Measurements from ENCODE around the gene OR2J3.
"Not testable (repeated sequence)": the region's sequence is repeated elsewhere in the genome, so short reads cannot be mapped to it uniquely, and the experiment has no call there.

Gene OR2J3

DNA sequence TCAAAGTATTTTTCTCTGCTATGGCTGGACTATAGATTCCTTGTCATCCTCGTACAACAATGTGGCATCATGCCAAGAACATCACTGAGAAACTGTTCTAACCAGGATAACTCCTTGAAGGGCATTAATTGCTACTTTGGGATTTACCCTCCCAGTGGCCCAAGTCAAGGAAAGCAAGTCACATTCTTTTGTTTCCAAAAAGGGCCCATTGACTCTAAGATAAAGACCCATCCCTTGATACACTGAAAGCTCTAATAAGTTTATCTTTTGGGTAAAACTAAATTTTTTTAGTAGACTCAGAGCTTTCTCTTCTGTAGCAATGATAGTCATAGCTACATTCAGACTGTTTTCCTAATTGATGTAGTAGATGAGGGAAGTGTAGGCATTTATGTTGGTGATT is at the start of gene OR2J3:
Gene OR2J3, plus strand, starts transcription at position 301 of the 400 bp plus-strand sequence. CDS start 3,833 bp downstream, outside the sequence.
- no peak for DNase-seq (ENCODE audit: low spot score)

DNA sequence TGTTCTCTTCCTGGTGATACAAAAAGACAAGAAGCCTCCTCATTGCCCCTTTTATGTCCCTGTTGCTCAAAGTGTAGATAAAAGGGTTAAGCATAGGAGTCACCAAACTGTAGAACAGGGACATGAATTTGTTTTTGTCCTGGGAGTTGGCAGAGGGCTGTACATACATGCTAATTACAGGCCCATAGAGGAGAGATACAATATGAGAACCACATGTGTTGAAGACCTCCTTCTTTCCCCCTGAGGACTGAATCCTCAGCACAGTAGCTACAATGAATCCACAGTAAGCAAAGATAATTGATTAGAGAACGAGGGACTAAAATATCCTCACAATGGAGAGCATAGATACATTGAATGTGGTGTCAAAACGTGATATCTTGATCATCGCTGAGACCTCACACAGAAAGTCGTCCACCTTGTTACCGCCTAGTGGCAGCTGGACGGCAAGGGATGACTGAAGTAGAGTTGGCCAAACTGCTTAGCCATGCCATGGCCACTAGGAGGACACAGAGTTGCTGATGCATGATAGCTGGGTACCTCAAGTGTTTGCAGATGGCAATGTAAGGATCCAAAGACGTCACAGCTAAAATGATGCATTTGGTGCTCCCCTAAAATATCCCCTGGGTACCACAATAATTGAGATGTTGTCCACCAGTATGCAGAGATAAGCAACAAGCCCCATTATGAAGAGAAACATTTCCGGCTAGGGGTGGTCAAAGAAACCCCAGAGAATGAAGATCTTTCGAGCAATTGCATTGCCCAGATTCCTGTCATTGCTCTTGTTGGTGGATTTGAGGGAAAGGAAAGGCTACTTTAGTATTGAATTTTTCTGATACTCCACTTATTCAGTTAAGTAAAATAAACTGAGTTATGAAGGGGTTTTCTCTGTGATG is 35.8 kb upstream of the OR2J3 start:
- DNase-seq (ENCODE audit: low spot score): no peak

DNA sequence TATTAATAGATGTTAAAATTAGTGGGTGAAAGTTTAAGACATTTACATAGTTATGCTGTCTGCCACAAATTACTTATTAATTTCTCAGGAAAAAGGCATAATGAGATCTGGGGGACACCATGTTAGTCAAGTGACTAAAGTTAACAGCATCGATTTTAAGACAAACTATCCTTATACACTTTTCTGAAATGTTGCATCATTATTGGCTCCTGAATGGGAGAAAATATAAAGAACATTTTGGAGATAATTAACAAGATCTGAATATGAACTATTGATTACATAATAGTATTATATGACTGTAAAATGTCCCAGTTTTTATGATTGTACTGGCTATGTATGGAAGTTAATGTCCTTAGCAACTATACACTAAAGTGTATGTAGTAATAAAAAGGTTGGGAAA is 28.7 kb upstream of the OR2J3 start:
- no peak for DNase-seq (ENCODE audit: low spot score)

DNA sequence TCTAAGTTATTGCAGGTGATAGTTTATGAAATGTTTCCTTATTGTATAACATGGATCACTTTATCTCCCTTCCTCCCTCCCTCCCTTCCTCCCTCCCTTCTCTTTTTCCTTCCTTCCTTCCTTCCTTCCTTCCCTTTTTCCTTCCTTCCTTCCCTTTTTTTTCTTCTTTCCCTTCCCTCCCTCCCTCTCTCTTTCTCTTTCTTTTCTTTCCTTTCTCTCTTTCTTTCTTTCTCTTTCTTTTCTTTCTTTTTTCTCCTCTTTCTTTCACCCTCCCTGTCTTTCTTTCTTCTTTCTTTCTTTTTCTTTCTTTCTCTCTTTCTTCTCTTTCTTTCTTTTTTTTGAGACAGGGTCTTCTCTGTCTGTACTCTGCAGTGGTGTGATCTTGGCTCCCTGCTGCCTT is 26.5 kb upstream of the OR2J3 start:
- DNase-seq (ENCODE audit: low spot score): no peak

DNA sequence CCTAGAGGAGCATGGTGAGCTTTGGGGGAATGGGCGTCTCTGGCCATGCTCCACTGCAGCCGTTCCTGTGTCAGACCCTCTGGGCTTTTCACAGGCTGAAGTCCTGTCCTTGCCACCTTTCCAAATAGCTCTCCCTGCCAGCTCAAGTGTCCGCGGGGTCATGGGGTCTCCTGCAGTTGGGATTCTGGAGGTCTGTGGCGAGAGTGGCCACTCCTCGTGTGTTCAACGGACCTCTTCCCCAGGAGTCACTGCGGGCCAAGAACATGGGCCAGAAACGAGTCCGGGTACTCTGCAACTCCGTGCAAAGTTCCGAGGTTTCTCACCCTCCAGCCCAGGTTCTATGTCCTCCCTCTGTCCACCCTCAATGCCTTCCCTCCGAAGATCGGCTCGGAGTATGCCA is 25.4 kb upstream of the OR2J3 start:
- DNase-seq (ENCODE audit: low spot score): no peak

DNA sequence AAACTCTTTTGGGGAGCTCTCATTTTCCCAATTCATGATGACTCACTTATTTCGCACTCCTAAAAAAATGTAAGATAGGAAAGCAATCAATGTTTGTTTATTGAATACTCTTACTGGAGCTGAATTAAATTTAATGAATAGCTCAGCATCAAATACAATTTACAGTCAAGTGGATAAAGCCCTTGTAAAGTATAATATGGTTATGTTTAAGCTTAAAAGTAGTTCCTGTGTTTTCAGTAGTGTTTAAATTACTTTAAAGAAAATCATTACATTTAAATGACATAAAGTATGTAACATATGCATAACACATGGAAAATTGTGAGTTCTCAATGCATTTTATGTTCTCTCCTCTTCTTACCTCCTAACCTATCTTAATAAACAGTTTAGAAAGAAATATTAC is 20.6 kb upstream of the OR2J3 start, which contains the start of gene OR2B3:
Gene OR2B3, minus strand, starts transcription at position 101 of the 400 bp plus-strand sequence. Its CDS starts 65 bp downstream, at position 36.
- no peak for DNase-seq (ENCODE audit: low spot score)

DNA sequence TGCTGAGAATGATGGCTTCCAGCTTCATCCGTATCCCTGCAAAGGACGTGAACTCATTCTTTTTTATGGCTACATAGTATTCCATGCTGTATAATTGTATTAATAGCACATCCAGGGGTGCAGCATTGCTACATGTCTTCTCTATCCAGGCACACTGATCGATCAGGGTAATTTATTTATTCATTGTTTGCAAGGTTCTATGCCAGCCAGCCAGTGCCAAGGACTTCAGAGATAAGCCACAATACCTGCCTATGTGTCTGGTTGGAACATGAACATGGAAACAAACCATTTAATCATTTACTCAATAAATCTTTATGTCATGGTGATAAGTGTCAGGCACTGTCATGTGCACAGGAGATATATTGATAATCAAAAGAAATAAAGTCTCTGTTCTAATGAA is 14.9 kb upstream of the OR2J3 start:
- no peak for DNase-seq (ENCODE audit: low spot score)

DNA sequence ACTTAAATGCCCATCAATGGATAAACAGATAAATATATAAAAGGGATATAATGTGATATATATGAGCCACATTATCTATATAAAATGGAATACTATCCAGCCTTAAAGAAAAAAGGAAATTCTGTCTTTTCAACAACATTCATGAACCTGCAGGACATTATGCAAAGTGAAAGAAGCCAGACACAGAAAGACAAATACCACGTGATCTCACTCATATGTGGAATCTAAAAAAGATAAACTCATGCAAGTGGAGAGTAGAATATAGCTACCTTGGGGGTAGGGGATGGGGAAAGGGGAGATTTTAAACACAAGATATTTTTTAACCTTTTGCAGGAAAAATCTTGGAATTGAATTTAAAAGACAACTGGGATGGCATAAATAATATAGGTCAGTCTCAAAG is 10.1 kb upstream of the OR2J3 start:
- DNase-seq (ENCODE audit: low spot score): no peak

DNA sequence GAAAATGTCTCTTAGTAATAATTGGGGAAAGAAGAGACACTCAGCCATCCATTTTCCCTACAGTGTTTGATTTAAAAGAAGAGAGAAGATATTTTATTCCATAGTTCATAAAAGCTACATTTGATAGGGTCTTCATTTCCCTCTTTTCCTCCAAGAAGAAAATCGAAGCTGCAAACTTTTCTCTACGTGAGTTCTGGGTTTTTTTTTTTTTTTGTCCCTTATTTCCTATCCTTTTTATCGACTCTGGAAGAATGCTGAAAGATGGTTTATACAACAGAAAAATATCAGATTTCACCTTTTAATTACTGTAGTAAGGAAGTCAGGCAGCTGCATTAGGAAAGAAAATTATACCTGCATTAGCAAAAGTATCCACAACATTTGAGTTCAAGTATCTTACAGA is 8.7 kb upstream of the OR2J3 start, which contains the start of gene OR2J1:
Gene OR2J1, plus strand, starts transcription at position 301 of the 400 bp plus-strand sequence. CDS start 1,453 bp downstream, outside the sequence.
- no peak for DNase-seq (ENCODE audit: low spot score)

DNA sequence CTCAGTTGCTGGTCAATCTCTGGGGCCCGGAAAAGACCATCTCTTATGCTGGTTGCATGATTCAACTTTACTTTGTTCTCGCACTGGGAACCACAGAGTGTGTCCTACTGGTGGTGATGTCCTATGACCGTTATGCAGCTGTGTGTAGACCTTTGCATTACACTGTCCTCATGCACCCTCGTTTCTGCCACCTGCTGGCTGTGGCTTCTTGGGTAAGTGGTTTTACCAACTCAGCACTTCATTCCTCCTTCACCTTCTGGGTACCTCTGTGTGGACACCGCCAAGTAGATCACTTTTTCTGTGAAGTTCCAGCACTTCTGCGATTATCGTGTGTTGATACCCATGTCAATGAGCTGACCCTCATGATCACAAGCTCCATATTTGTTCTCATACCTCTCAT is 4.3 kb downstream of the OR2J3 start:
- DNase-seq (ENCODE audit: low spot score): no peak

DNA sequence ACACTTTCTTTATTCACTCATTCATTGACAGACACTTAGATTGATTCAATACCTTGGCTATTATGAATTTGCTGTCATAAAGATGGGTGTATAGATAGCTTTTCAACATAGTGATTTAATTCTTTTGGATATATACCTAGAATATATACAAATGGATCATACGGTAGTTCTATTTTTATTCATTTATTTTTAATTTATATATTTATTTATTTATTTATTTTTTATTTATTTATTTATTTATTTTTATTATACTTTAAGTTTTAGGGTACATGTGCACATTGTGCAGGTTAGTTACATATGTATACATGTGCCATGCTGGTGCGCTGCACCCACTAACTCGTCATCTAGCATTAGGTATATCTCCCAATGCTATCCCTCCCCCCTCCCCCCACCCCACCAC is 7.1 kb downstream of the OR2J3 start:
- not testable (repeated sequence) for DNase-seq (ENCODE audit: low spot score)

DNA sequence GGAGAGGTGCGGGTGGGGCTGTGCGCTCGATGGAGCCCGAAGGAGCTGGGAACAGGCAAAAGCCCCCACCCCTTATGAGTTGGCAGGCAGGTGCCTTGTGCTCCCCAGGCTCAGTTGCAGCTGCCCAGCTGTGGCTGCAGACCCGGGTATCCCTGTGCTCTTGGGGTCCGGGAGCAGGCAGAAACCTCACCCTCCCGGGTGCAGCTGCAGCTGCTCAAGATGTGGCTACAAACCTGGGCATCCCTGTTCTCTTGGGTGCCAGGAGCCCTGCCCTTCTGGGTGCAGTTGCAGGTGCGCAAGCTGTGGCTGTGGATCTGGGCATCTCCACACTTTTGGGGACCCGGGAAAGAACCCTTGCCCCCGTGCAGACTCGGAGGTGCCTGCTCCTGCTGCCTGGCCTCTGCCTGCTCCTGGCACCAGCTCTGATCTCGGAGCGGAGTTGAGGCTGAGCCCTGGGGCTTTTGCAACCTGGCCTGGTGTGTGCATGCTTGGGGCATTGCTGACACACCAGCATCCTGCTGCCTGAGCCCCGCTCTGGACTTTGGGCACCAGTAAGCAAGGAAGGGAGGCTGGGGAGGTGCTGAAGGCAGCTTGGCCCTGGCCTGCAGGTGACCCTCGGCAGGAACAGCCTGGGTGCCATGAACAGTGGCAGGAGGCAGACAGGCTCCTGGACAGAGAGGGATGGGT is 21.6 kb downstream of the OR2J3 start:
- no peak for DNase-seq (ENCODE audit: low spot score)

DNA sequence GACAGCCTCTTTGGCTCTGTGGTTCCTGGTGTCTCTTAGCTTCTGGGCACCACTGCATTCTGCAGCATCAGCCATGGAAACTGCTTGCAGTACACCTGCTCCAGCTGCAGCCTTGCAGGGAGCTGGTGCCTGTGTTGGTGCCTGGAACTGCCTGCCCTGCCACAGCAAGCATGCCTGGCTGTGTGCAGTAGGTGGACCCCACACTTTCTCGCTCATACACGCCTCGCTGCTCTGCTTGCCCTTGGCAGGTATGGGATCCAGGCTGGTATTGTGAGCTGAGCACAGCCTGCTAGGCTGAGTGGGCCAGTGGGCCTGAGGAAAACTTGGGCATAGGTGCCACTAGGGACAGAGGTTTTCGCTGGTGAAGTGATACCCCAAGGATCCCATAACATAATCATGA is 22.8 kb downstream of the OR2J3 start:
- no peak for DNase-seq (ENCODE audit: low spot score)

DNA sequence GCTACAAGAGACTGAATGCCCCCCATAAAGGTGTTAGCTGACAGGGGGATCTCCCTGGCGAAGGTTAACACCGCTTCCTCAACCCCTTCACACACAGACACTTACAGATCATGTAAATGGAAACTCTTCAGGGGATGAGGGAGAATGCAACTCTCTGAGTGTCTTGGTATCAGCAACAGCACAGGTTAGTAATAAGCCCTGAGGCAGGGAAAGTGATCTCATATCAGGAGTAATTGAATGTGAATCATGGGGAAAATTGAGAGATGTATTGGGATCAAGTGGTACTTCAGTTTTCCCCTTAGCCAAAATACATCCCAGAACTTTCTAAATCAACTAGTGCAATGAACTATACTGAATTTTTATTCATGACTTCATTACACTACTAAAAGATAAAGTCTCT is 23.8 kb downstream of the OR2J3 start:
- no peak for DNase-seq (ENCODE audit: low spot score)

DNA sequence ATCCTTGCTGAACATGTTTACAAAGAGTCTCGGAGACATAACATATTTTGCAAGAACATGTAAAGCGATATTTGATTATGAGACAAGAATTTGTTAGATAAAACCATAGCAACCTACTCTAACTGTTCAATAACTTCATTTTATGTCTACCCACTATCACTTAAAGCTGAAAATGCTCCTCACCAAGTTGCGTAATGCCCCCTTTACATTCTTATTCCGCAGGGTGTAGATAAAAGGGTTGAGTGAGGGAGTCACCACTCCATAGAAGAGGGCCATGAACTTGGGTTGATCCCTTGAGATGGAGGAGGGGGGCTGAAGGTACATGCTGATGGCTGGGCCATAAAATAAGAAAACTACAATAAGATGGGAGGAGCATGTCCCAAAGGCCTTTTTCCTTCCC is 29.9 kb downstream of the OR2J3 start:
- no peak for DNase-seq (ENCODE audit: low spot score)

DNA sequence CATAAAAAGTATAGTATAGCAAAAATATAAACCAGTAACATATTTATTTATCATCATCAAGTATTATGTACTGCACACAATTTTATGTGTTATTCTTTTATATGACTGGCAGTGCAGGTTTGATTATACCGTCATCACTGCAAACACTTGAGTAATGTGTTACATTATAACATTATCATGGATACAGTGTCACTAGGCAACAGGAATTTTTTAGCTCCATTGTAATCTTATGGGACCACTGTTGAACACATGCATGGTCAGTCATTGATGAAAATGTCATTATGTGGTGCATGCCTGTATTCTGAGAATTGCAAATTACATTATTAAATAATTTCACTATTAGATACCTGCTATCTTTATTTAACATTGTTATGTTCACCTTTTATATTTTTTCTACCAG is 33.7 kb downstream of the OR2J3 start:
- DNase-seq (ENCODE audit: low spot score): no peak

DNA sequence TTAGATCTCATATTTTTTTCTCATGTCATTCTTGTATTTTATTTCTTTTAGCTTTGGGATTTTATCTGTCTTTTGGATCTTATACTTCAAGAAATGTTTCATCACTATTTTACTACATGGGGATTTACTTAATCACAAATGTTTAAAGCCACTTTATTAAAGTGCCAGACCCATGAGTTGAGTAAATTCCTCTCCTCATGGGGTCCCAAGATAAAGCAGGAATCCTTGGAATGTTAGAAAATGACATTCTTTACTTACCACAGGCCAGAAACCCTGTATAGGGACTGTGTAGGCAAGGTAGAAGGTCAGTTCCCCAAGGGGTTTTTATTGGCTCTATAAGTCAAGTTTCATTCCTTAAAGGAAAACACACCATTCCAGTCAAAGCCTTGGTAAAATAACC is 34.5 kb downstream of the OR2J3 start:
- no peak for DNase-seq (ENCODE audit: low spot score)

DNA sequence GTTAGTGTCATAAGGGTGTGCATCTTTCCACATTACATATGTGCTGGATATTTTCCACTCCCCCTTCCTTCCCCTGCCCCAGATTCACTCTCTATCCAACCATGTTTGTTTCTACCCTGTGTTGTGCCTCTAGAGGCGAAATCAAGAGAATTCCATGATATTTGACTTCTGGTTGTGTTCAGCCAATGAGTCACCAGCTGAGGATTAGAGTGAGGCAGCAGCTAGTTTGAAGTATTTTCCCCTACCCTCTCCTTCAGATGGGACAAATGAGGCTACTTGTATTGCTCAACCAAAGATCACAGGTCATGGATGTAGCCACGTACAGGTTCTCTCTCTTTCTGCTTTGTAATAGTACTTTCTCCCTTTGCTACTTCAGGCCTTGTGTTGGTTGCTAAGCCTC is 38.3 kb downstream of the OR2J3 start:
- DNase-seq (ENCODE audit: low spot score): no peak

DNA sequence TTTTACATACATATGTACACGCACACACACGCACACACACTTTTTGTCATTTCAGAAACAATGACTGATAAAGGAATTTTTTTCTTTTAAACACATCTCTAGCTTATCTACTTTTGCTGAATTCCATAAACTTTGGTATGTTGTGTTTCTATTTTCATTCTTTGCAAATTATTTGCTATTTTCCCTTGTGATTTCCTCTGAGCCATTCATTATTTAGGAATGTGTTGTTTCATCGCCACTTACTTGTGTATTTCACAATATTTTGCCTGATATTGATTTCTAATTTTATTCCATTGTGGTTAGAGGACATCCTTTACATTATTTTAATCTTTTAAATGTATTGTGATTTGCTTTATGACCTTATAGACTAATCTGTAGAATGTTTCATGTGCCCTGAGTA is 39.2 kb downstream of the OR2J3 start:
- DNase-seq (ENCODE audit: low spot score): no peak

DNA sequence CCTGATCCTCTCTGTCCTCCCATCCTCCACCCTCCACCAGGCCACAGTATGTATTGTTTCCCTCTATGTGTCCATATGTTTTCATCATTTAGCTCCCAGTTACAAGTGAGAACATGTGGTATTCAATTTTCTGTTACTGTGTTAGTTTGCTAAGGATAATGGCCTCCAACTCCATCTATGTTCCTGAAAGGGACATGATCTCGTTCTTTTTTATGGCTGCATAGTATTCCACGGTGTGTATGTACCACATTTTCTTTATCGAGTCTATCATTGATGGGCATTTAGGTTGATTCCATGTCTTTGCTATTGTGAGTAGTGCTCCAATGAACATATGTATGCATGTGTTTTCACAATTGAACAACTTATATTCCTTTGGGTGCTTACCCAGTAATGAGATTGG is 41.6 kb downstream of the OR2J3 start:
- DNase-seq (ENCODE audit: low spot score): not testable (repeated sequence)

DNA sequence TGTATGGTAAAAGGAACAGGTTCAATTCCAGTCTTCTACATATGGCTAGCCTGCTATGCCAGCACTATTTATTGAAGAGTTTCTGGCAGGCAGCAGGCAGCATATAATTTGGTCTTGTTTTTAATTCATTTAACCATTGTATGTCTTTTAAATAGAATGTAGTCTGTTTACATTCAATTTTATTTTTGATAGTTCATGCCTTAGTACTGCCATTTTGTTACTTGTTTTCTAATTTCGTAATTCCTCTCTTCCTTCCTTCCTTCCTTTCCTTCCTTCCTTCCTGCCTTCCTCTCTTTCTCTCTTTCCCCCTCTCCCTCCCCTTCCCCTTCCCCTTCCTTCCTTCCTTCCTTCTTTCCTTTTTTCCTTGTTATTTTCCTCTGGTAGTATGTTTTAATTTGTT is 45.2 kb downstream of the OR2J3 start:
- DNase-seq (ENCODE audit: low spot score): no peak

DNA sequence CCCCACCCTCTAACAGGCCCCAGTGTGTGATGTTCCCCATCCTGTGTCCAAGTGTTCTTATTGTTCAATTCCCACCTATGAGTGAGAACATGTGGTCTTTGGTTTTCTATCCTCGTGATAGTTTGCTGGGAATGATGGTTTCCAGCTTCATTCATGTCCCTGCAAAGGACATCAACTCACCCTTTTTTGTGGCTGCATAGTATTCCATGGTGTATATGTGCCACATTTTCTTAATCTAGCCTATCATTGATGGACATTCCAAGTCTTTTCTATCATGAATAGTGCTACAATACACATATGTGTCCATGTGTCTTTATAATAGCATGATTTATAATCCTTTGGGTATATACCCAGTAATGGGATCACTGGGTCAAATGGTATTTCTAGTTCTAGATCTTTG is 47.3 kb downstream of the OR2J3 start:
- DNase-seq (ENCODE audit: low spot score): not testable (repeated sequence)

DNA sequence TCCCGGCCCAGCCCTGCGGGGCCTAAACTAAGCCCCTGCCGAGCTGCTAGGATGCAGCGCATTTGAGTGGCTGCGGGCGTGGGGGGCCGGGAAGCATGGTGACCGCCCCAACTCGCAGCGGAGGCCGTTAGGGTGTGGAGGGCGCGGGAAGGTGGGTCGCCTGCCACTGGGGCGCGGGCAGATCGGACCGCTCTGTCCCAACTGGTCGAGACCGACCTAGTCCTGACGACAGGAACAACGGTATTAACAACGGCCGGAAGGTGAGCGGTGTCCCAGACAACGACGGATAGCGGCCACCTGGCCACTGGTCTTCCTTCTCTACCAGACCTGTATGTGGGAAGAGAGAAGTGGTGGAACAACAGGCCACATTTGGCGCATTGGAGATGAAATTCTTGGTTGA is 52.1 kb downstream of the OR2J3 start:
- not testable (repeated sequence) for DNase-seq (ENCODE audit: low spot score)
